SK-MEL-5 (cell line): ENCODE results near the gene TIGAR. TPM values are rescaled to one million over a fixed set of nuclear protein-coding genes. Genes with fewer than 3 reads are reported as not detected.

ENCODE experiments used
- DNase-seq: peaks from one replicate; pipeline ENCODE4 v3.0.0-alpha.2; 2016; ENCODE audit warnings: low read depth, low spot score
- in situ Hi-C: cut with HindIII; loops from 2 replicates; pipeline ENCODE4 v1.10.0; 2016; ENCODE audit warnings: low sequenced_read_pairs, high pct_unique_total_duplicates, low pct_unique_long_range_greater_than_20kb
- total RNA-seq: library from RNA; depleted of rRNA; stranded (reverse); fragments of >200 nt; shearing (Covaris generic); gene quantifications from 2 replicates; pipeline ENCODE4 v1.2.3, GENCODE V29; 2014

TIGAR gene
- total RNA-seq, 1 experiment from 2014 or later, result 32.7 TPM

DNA sequence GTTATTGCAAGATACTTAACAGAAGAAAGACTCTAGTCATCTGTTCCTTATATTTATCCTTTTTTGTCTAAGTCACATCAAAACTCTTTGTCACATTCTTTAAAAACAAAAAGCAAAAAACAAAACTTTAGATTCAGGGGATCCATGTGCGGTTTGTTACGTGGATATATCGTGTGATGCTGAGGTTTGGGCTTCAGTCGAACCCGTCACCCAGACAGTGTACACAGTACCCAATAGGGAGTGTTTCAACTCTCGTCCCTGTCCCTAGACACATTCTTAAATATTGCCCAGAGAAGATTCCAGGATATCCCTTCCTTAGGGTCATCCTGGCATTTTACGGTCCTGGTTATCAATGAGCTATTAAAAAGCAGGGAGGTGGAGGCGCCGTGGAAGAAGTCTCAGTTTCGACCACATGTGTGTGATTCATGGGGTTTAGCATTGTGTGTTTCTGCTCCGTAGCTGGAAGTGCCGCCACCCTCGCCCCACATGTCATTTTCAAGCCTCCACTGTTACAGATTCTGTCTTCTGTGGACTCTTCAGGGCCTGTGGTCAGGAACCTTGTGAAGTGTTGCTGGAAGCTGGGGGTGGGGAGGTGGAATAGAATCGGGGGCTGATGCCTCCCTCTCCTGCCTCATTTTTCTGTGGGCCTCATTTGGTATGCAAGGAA is 27.6 kb upstream of the TIGAR start:
- peak; percentile 30 for DNase-seq
- in situ Hi-C loops, result no loop called here

DNA sequence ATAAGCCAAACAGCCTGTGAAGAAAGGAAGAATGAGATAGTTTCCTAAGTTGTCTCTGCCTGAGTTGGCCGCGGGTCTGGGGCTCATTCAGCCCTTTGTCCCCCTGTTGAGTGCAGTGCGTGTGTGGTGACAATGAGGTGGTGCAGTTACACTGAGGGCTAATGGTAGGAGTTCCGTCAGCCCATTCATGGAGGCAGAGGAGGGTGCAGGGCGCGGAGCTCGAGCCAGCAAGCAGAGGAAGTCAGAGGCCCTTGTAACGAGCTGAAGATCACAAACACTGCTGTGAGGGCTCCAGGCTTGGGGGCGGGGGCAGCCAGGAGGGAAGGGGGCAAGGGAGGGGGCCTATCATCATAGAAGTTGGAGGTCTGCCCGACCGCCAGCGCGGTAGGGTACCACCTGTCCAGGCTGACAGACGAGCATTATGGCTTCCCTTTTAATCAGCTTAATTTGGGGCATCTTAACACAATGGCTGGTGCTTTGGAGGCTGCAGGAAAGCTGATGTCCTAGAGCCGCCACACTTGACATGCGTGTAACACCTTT is 27.0 kb upstream of the TIGAR start:
- DNase-seq, result no peak
- in situ Hi-C loops, result no loop called here

- no peak for DNase-seq
- in situ Hi-C loops, result no loop called here
Observed at GRCh38 chr12:4296751-4297150, 24.3 kb upstream of the TIGAR start.

- no peak for DNase-seq
- in situ Hi-C loops, result no loop called here
Observed at GRCh38 chr12:4297617-4298016, 23.4 kb upstream of the TIGAR start.

- no peak for DNase-seq
- in situ Hi-C loops, result no loop called here
Observed at GRCh38 chr12:4300883-4301282, 20.1 kb upstream of the TIGAR start.

- no peak for DNase-seq
- in situ Hi-C loops, result no loop called here
Observed at GRCh38 chr12:4301932-4302501, 19.0 kb upstream of the TIGAR start.

DNA sequence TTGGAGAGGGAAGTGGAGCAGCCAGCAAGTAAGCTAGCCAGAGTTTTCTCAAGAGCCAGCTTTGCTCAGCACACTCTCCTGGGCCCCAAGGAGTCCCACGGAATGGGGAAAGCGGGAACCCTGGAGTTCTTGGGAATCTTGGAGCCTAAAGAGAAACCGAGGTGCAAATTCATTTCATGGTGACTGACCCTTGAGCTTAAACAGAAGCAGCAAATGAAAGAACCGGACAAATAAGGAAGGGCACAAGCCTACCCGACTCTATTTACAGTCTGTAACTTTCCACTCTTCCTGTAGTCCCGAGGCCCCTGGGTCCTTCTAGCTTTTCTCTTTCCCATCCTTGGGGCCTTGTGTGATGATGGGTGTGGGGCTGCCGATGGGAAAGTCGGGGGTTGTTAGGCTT is 18.1 kb upstream of the TIGAR start:
- in situ Hi-C loops, result no loop called here
- DNase-seq, result no peak

GRCh38 chr12:4303750-4304149 is 17.3 kb upstream of the TIGAR start:
- no peak for DNase-seq
- in situ Hi-C loops, result no loop called here

- in situ Hi-C loops, result no loop called here
- peak; percentile 88 for DNase-seq
Observed at GRCh38 chr12:4307593-4308333, 13.2 kb upstream of the TIGAR start.

DNA sequence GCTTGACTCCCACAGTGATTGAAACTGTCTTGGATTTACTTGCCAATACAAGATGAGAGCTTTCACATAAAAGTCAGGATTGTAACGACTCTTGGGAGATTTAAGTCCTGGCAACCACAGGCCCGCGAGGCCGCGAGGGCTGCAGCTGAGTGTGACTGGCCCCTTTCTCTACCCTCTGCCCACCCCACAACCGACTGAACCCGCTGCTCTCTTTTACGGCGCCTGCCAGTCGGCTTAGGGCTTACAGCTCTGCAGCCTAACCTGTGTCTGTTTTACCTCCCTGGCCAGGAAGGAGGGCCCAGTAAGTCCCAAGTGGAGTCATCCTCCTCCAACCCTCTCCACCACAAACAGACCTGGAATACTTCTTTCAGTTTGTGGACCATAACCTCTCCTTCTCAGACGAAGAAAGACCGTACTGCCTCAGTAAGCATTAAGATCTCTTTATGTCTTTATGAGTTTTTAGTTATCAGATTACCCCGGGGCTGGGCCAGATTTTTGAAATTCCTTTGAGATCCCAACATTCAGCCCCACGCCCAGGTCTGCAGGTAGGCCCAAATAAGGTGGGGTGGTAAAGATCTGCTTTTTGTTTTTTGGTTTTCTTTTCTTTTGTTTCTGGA is 12.6 kb upstream of the TIGAR start:
- in situ Hi-C loops, result no loop called here
- no peak for DNase-seq

- in situ Hi-C loops, result no loop called here
- no peak for DNase-seq
Observed at GRCh38 chr12:4311776-4312175, 9.2 kb upstream of the TIGAR start.

DNA sequence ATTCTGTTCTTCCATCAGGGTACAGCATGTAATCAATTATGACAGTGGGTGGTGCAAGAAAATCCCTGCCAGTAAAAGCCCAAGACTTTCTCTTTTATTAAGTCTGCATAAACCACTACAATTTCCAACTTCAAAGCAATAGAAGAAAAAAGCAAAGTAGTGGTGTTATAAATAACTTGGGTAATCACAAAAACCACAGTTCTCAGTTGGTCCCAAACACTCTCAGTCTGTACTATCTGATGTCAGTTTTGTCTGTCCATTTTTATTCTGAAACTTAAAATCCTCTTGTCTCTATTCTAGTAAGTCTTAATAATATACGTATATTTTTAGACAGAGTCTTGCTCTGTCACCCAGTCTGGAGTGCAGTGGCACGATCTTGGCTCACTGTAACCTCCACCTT is 8.8 kb upstream of the TIGAR start:
- in situ Hi-C loops, result no loop called here

DNA sequence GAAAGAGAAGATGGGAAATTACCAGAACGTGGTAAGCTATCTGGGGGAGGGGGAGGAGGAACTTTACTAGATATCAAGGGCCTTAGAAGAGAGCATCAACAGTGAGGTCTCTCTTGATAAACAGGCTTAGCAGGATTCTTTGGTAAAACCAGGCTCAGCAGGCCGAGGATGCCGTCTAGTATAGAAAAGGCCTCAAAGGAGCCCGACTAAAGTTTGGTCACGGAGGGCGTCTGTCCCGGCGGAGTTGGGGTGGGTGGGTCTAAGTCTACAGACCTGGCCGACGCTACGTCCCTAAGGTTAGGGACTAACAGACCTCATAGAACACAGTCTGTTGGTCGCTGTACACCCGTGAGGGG is 538 bp upstream of the TIGAR start:
- in situ Hi-C loops, result no loop called here
- DNase-seq, result no peak

More for the DNA sequence above, 8.8 kb upstream of the TIGAR start:
- no peak for DNase-seq

DNA sequence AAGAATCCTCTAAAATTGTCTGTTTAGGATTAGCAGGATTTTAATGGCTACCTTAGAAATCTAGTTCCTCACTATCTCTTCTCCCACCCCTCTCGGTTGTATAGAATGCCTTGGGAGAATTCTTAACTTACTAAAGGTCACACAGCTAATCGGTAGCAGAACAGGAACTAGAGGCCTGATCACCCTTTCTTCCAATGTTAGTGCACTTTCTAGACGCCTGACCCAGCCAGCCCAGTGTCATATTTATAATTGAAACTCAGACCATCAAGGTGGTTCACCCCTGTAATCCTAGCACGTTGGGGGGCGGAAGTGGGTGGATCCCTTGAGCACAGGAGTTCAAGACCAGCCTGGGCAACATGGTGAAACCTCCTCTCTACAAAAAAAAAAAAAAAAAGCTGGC is 1.7 kb downstream of the TIGAR start:
- in situ Hi-C loops, result no loop called here
- peak; percentile 29 for DNase-seq

- in situ Hi-C loops, result no loop called here
- DNase-seq, result peak; percentile 37
Observed at GRCh38 chr12:4323396-4323795, 2.4 kb downstream of the TIGAR start.

DNA sequence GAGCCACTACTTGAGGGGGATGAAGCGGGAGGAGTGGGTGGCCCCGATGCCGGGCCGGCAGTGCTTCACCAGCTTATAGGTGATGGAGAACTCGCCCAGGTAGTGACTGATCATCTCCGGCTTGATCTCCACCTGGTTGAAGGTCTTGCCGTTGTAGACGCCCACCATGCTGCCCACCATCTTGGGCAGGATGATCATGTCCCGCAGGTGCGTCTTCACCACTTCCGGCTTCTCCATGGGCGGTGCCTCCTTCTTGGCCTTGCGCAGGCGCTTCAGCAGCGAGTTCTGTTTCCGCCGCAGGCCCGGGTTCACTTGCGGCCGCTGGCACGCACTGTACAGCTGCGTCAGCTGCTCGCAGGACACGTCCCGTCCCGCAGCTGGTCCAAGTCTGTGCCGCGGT is 3.4 kb downstream of the TIGAR start:
- in situ Hi-C loops, result no loop called here
- no peak for DNase-seq

- in situ Hi-C loops, result no loop called here
- no peak for DNase-seq
Observed at GRCh38 chr12:4325966-4326365, 5.0 kb downstream of the TIGAR start.

GRCh38 chr12:4327293-4327692 is 6.3 kb downstream of the TIGAR start:
- no peak for DNase-seq
- in situ Hi-C loops, result no loop called here
